Stimulated activated CD4-positive, alpha-beta T cell treated with anti-CD3 and anti-CD28 coated beads, TNF-alpha, amount 100 ng/mL, for 1 hour (primary cell): ENCODE results near the gene HMGN1.

Experiments
- DNase-seq, 3 donors: peaks; one replicate each; pipeline ENCODE4 v3.0.0-alpha.2; 2020; ENCODE audit warnings: low read depth in 3 of 3, low spot score in 1 of 3

HMGN1 gene

DNA sequence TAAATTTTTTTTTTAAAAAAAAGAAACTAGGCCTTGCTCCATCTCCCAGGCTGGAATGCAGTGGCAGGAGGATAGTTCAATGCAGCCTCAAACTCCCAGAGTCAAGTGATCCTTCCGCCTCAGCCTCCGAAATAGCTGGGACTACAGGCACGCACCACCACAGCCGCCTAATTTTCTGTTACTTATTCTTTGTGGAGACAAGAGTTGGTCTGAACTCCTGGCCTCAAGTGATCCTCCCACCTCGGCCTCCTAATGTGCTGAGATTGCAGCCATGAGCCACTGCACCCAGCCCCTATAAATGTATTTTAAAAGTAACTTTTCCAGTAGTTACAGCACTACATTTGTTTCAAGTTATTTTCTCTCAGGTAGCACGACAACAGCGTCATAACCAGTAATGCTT lies 37.7 kb downstream of the HMGN1 start:
- DNase-seq: no peak

DNA sequence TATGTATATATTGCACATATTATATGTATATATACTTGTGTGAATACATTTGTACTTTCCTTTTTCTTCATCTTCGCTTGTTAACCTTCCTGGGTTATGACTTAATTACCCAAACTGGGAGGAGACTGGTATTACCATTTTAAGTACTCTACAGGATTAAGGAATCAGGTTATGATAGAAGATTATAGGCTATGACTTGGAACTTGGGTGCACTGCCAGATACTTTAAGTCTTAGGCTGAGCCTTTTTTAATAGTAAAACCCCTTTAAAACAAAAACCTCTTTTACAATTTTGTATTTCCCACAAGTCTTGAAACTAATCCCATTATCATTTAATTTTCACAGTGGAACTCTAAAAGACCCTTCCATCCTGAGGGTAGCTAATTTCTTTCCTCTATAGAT lies 41.4 kb downstream of the HMGN1 start:
- no peak for DNase-seq

DNA sequence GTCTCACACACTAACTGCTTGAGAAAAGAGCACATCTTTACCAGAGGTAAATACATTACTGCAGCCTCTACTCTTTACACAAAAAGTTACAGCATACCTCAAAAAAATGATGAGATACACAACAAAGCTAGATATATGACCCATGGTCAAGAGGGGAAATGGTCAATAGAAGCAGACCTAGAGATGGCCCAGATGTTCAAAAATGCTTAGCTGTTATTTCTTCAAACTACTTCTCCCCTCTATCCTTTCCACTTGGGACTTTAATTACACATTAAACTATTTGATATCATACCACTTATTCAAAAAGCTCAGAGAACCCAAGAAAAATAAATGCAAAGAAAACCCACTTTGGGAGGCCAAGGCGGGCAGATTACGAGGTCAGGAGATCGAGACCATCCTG lies 48.3 kb downstream of the HMGN1 start:
- DNase-seq: no peak

DNA sequence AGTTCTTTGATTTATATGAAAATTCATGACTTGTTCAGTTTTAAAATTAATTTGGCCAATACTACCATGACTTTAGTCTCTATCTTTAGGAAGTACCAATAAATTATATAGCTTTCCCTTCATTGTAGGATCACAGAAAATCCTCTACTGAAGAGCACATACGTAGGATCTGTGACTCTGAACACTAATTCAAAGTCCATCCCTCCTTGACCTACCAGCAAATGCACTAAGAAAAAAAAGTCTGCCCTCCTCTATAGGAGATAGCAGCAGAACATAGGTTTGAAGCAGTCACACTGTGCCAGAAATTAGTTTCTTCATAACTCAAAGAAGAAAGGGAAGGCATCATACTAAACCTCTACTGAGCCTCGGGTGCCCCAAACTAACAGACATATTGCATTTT lies 52.0 kb downstream of the HMGN1 start:
- DNase-seq: no peak
